Activated CD4-positive, alpha-beta T cell treated with anti-CD3 and anti-CD28 coated beads, Interleukin-2, amount 10 ng/mL, durations not matched to agents 7 days and 5 days (primary cell): ENCODE data around the gene ANXA6. TPM values are rescaled to one million over a fixed set of nuclear protein-coding genes. Genes with fewer than 3 reads are reported as not detected.
A peak's percentile ranks its signal among the peaks of the same experiment; 100 is the strongest.

Experiments
- CTCF ChIA-PET: fragments of 350-600 bp; sonication (Branson Sonifier 250); formaldehyde crosslinking; loops from one replicate; lab custom pipeline; 2021; ENCODE audit warnings: antibody characterized with exemption; lab: Charles Lee
- POLR2A ChIA-PET: fragments of 350-600 bp; sonication (Branson Sonifier 250); formaldehyde crosslinking; loops from one replicate; lab custom pipeline; 2021; ENCODE audit warnings: antibody characterized with exemption; lab: Charles Lee
- DNase-seq: peaks from one replicate; pipeline ENCODE4 v3.0.0-alpha.2; 2020
- H3K27ac Mint-ChIP-seq: one replicate; pipeline ENCODE4 v1.8.0; 2021; ENCODE audit warnings: mild to moderate bottlenecking, moderate library complexity, mixed read lengths
- H3K27me3 Mint-ChIP-seq: one replicate; pipeline ENCODE4 v1.8.0; 2021; ENCODE audit warnings: mixed read lengths
- H3K36me3 Mint-ChIP-seq: one replicate; pipeline ENCODE4 v1.8.0; 2021; ENCODE audit warnings: low read depth, mixed read lengths
- H3K4me1 Mint-ChIP-seq: one replicate; pipeline ENCODE4 v1.8.0; 2021; ENCODE audit warnings: mixed read lengths
- H3K4me3 Mint-ChIP-seq: one replicate; pipeline ENCODE4 v1.8.0; 2021; ENCODE audit warnings: mild to moderate bottlenecking, moderate library complexity, mixed read lengths
- H3K9me3 Mint-ChIP-seq: one replicate; pipeline ENCODE4 v1.8.0; 2021; ENCODE audit warnings: mixed read lengths
- total RNA-seq, 2 experiments: library from RNA; stranded (reverse); gene quantifications; one replicate each; pipeline ENCODE4 v1.2.3, GENCODE V29; 2021

The ANXA6 gene
- total RNA-seq, 2 experiments from 2014 or later: 494 to 508 TPM

DNA sequence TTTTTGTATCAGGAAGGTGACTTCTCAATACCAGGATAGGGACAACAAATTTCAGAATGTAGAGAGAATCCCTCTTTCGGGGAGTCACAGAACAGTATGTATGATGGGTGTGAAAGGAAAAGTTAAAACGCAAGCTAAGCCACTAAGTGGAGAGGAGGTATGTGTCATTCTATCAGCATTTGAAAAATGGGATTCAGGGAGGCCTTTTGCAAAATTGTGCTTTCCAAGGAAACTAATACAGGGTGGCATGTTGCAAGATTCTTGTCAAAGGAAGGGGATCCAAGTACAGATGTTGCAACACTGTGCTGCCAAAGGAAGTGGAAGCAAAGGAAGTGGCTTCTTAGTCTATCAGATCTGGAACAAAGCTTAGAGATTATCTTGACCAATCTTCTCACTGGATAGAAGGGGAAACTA, 64.1 kb downstream of the ANXA6 start:
- CTCF ChIA-PET: interaction anchor here (0.9 to 2.4 kb wide), 8 partner anchors 12 to 246 kb away, joined by 3 to 8 read pairs (median 4); partner anchors contain the start of gene TNIP1
- no peak for DNase-seq
- H3K36me3 Mint-ChIP-seq: peaks cover 22% of the 10 kb centered on the region
- H3K4me3 Mint-ChIP-seq: peak overlapping the region; percentile 16
- H3K27me3 Mint-ChIP-seq: no peaks in the 10 kb centered on the region
- POLR2A ChIA-PET: no interaction called here
- peaks cover 62% of the 10 kb centered on the region for H3K4me1 Mint-ChIP-seq
- peak overlapping the region; percentile 67 for H3K27ac Mint-ChIP-seq
- H3K9me3 Mint-ChIP-seq: no peaks in the 10 kb centered on the region

DNA sequence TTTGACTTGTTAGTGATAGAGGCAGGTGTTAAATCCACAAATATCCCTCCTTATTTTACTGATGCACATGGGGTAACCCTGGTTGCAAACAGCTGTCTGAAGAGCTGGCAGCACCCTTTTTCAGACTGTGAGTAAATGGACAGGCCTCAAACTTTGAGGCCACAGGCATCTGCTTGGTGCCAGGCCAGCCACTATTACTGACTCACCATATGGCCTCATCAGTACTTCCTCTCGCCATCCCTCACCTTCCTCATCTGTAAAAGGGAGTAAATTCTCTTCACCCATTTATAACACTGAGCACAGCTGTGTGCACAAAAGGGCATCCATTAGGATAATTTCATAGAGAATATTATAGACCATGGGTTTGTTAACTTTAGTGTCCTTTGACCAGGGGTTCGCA, 64.8 kb downstream of the ANXA6 start:
- no peaks in the 10 kb centered on the region for H3K9me3 Mint-ChIP-seq
- no peaks in the 10 kb centered on the region for H3K27me3 Mint-ChIP-seq
- ChIA-PET CTCF (interaction anchor here (0.9 to 1.7 kb wide), 7 partner anchors 12 to 246 kb away, joined by 3 to 8 read pairs (median 3); partner anchors contain the start of gene TNIP1), POLR2A (no interaction called here)
- H3K36me3 Mint-ChIP-seq: peaks cover 20% of the 10 kb centered on the region
- H3K4me3 Mint-ChIP-seq: no peak overlapping the region
- DNase-seq: no peak
- no peak overlapping the region for H3K27ac Mint-ChIP-seq
- peaks cover 57% of the 10 kb centered on the region for H3K4me1 Mint-ChIP-seq

DNA sequence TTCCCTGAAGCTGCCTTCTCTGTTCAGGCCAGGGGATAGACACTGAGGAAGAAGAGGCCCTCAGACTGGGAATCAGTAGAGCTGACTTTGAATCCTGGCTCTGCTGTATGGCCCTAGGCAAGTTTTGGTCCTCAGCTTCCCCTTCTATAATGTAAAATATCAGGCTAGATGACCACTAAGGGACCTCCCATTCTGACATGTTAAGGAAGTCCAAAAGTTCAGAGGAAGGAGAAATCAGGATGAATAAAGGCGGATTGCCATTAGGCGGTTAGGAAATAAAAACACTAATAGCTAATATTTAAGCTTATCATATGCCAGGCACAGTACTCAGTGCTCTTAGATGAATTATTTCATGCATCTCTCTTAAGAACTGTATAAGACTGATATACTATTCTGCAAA, 67.9 kb downstream of the ANXA6 start:
- no peaks in the 10 kb centered on the region for H3K9me3 Mint-ChIP-seq
- ChIA-PET CTCF (interaction anchor here (1.0 to 2.3 kb wide), 7 partner anchors 9 to 97 kb away, joined by 3 to 13 read pairs (median 4); partner anchors contain the start of gene TNIP1), POLR2A (no interaction called here)
- H3K27me3 Mint-ChIP-seq: no peaks in the 10 kb centered on the region
- DNase-seq: no peak
- H3K4me3 Mint-ChIP-seq: no peak overlapping the region
- H3K27ac Mint-ChIP-seq: no peak overlapping the region
- H3K4me1 Mint-ChIP-seq: peaks cover 59% of the 10 kb centered on the region
- H3K36me3 Mint-ChIP-seq: peaks cover 2% of the 10 kb centered on the region

DNA sequence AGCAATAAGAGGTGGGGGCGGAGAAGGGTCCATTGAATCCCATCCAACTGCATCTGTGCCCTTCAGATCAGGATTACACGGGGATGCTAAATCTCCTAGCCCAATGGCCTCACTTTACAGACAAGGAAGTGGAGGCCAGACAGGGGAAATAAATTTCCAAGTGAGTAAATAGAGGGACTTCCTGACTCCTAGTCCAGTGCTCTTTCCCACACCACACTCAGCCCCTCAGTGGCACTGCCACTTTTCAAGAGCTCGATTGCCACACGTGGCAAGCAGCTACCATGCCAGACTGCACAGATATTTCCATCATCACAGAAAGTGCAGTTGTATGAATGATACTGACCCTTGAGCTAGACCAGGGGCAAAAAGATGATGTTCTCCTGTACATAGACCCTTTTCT, 68.6 kb downstream of the ANXA6 start:
- DNase-seq: no peak
- Mint-ChIP-seq H3K36me3 (peaks cover 2% of the 10 kb centered on the region), H3K9me3 (no peaks in the 10 kb centered on the region), H3K4me3 (no peak overlapping the region), H3K27me3 (no peaks in the 10 kb centered on the region), H3K4me1 (peaks cover 58% of the 10 kb centered on the region), H3K27ac (no peak overlapping the region)
- ChIA-PET POLR2A (no interaction called here), CTCF (interaction anchor here (1.0 to 2.3 kb wide), 5 partner anchors 8 to 42 kb away, joined by 4 to 13 read pairs (median 4); partner anchors contain the start of gene TNIP1)

DNA sequence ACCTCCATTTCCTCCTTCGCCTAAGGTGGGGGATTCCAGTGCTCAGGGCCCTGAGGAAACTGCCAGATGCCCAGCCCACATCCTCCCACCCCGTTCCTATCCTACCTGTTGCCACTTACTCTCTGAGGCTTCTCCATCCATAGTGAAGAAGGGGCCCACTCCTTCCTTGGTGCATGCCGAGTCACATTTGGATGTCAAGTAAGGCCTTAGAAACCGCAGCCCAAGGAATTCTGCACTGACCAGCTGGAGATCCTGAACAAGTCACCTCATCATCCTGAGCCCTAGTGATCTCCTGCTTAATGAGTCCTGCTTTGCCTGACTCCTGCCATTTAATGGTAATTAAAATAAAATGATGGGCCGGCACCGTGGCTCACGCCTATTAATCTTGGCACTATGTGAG, 70.1 kb downstream of the ANXA6 start:
- Mint-ChIP-seq H3K36me3 (peaks cover 2% of the 10 kb centered on the region), H3K9me3 (no peaks in the 10 kb centered on the region)

DNA sequence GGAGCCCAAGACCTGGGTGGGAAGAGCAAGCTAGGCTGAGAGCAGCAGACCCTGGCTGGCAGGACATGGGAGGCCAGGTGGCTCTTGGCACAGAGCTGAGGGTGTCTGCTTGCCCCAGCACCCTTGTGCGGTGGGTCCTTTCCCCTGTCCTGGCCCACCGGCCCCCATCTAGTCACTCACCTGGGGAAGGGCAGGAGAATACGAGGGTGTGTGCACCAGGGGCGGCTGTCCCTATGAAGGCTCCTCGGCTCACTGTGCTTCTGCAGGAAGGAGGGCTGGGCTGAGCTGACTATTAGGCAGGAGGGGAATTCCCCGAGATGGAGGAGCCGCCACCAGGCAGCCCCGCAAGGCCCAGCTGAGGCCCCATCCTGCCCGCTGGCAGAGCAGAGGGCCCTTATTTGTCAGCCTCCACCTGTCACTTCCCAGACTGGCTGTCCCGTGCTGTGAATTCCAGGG, 70.6 kb downstream of the ANXA6 start:
- peak overlapping the region; percentile 61 for H3K4me3 Mint-ChIP-seq
- peak; percentile 59 for DNase-seq
- CTCF ChIA-PET: interaction anchor here (0.7 to 2.0 kb wide), 10 partner anchors 9 to 148 kb away, joined by 3 to 7 read pairs (median 4); no protein-coding TSS in a partner anchor
- peaks cover 1% of the 10 kb centered on the region for H3K36me3 Mint-ChIP-seq
- H3K9me3 Mint-ChIP-seq: no peaks in the 10 kb centered on the region
- peaks cover 62% of the 10 kb centered on the region for H3K4me1 Mint-ChIP-seq
- H3K27me3 Mint-ChIP-seq: no peaks in the 10 kb centered on the region
- POLR2A ChIA-PET: no interaction called here
- peak overlapping the region; percentile 79 for H3K27ac Mint-ChIP-seq

More for the DNA sequence above, 70.1 kb downstream of the ANXA6 start:
- no peak for DNase-seq
- ChIA-PET CTCF (interaction anchor here (1.1 to 2.0 kb wide), 7 partner anchors 8 to 77 kb away, joined by 3 to 7 read pairs (median 4); no protein-coding TSS in a partner anchor), POLR2A (no interaction called here)
- no peak overlapping the region for H3K4me3 Mint-ChIP-seq
- H3K27ac Mint-ChIP-seq: peak overlapping the region; percentile 20
- H3K4me1 Mint-ChIP-seq: peaks cover 57% of the 10 kb centered on the region
- no peaks in the 10 kb centered on the region for H3K27me3 Mint-ChIP-seq

DNA sequence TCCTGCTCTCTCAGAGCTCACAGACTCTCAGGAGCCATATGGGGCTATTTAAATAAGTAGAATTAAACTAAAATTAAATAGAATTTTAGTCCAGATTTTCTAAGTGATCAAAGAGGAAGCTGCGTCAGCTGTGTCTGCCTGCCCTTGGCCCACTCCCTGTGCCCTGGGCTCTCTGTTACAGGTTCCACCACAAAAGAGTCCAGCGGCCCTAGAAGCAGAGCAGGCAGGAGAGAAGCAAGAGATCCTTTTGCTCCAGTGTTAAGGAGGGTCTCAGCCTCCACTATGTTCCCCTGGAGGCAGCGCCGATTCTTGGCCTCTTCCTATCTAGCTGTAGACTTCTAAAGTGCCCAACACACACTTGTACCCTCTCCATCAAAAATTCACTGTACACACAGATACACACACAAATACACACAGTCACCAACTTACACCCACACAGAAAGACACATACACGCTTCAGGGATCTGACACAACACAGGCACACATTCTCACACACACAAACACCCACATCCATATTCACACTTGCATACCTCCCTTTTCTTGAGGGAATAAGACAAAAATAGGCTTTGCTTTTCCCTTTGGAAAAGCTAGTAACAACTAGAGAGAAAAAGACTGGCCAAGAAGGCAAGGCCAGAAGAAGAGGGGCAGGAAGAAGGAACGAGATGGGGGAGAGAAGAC, 71.2 kb downstream of the ANXA6 start:
- Mint-ChIP-seq H3K4me3 (peak overlapping the region; percentile 61), H3K4me1 (peaks cover 63% of the 10 kb centered on the region), H3K27ac (peak overlapping the region; percentile 79), H3K9me3 (no peaks in the 10 kb centered on the region), H3K36me3 (no peaks in the 10 kb centered on the region), H3K27me3 (no peaks in the 10 kb centered on the region)
- DNase-seq: no peak
- POLR2A ChIA-PET: interaction anchor here (0.6 to 1.0 kb wide), 2 partner anchors 18 to 27 kb away, joined by 3 read pairs; no protein-coding TSS in a partner anchor
- CTCF ChIA-PET: interaction anchor here (0.7 to 2.0 kb wide), 9 partner anchors 10 to 148 kb away, joined by 3 to 7 read pairs (median 4); no protein-coding TSS in a partner anchor

DNA sequence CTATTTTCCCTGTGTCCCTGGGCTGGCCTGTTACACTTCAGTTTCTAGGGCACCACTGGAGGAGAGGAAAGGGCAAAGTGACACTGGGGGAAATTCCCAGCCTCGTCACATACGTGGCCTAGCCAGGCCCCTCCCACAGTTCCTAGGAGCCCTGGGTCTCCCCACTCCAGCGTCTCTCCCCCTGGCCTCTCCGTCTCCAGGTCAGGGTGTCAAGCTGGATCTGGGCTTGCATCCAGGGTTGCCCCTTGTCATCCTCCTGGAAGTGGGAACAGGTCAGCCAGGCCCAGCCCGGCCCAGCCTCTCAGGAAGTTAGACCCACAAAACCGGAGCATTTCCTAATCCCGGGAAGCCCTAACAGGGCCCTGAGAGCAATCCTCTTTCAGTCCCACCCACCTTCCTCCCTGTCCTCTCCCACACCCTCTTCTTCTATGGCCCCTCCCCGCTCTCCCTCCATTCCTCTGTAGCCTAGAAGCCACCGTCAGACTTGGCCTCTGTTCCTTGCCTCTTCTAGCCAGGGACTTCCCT, 72.0 kb downstream of the ANXA6 start:
- DNase-seq: no peak

DNA sequence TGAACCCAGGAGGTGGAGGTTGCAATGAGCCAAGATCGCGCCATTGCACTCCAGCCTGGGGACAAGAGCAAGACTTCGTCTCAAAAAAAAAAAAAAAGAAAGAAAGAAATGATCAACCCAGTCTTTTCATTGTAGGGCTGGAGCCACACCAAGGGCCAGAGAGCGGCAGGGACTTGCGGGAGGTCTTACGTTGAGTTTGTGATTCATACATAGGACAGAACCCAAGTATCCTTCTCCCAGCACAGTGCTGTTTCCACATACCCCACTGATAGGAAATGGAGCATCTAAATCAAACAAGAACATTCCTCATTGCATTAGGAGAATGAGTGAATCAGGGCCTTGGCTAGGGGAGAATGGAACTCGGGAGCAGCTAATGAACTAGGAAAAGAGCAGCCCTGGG, 73.2 kb downstream of the ANXA6 start:
- CTCF ChIA-PET: interaction anchor here (1.0 to 1.4 kb wide), 5 partner anchors 12 to 47 kb away, joined by 3 to 4 read pairs (median 3); no protein-coding TSS in a partner anchor

More for the DNA sequence above, 72.0 kb downstream of the ANXA6 start:
- H3K36me3 Mint-ChIP-seq: no peaks in the 10 kb centered on the region
- peak overlapping the region; percentile 79 for H3K27ac Mint-ChIP-seq
- peaks cover 63% of the 10 kb centered on the region for H3K4me1 Mint-ChIP-seq
- no peaks in the 10 kb centered on the region for H3K9me3 Mint-ChIP-seq
- H3K4me3 Mint-ChIP-seq: peak overlapping the region; percentile 61
- H3K27me3 Mint-ChIP-seq: no peaks in the 10 kb centered on the region
- ChIA-PET POLR2A (interaction anchor here (0.6 to 1.0 kb wide), 2 partner anchors 17 to 26 kb away, joined by 3 read pairs; no protein-coding TSS in a partner anchor), CTCF (interaction anchor here (1.0 to 2.0 kb wide), 4 partner anchors 10 to 44 kb away, joined by 3 to 6 read pairs (median 3); no protein-coding TSS in a partner anchor)

DNA sequence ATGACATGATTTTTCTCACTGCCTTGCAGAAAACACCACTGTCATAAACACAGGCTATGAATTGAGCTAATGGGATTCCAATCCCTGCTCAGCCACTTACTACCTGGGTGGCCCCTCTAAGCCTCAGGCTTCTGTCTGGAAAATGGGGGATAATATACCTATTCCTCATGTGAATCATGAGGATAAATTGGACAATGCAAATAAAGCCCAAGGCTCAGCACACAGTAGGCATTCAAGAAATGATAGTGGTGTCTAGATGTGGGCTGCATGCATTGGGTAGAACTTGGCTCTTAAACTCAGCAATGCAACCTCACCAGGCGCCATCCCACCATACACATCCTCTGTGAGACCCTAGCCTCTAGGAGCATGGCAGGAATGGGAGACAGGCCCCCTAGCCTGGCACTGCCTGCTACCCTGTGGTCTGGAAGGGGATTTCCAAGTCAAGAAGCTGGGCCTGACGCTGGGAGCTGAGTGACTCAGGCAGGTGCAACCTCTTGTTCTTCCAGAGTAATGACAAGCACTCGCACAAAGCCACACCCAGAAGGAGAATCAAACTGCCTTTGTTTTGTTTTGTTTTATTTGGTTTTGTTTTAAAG, 74.4 kb downstream of the ANXA6 start:
- DNase-seq: peak; percentile 63
- H3K4me1 Mint-ChIP-seq: peaks cover 77% of the 10 kb centered on the region
- peak overlapping the region; percentile 23 for H3K4me3 Mint-ChIP-seq
- H3K27ac Mint-ChIP-seq: peak overlapping the region; percentile 88
- POLR2A ChIA-PET: interaction anchor here (1.4 kb wide), 1 partner anchor 15 kb away, joined by 4 read pairs; no protein-coding TSS in a partner anchor
- H3K27me3 Mint-ChIP-seq: no peaks in the 10 kb centered on the region
- CTCF ChIA-PET: interaction anchor here (0.5 to 2.6 kb wide), 9 partner anchors 8 to 118 kb away, joined by 3 to 10 read pairs (median 4); no protein-coding TSS in a partner anchor
- no peaks in the 10 kb centered on the region for H3K9me3 Mint-ChIP-seq
- H3K36me3 Mint-ChIP-seq: peaks cover 13% of the 10 kb centered on the region

More for the DNA sequence above, 73.2 kb downstream of the ANXA6 start:
- no peak overlapping the region for H3K4me3 Mint-ChIP-seq
- DNase-seq: no peak
- H3K27me3 Mint-ChIP-seq: no peaks in the 10 kb centered on the region
- no peaks in the 10 kb centered on the region for H3K9me3 Mint-ChIP-seq
- POLR2A ChIA-PET: no interaction called here
- H3K36me3 Mint-ChIP-seq: peaks cover 2% of the 10 kb centered on the region
- peaks cover 70% of the 10 kb centered on the region for H3K4me1 Mint-ChIP-seq
- H3K27ac Mint-ChIP-seq: peak overlapping the region; percentile 44

DNA sequence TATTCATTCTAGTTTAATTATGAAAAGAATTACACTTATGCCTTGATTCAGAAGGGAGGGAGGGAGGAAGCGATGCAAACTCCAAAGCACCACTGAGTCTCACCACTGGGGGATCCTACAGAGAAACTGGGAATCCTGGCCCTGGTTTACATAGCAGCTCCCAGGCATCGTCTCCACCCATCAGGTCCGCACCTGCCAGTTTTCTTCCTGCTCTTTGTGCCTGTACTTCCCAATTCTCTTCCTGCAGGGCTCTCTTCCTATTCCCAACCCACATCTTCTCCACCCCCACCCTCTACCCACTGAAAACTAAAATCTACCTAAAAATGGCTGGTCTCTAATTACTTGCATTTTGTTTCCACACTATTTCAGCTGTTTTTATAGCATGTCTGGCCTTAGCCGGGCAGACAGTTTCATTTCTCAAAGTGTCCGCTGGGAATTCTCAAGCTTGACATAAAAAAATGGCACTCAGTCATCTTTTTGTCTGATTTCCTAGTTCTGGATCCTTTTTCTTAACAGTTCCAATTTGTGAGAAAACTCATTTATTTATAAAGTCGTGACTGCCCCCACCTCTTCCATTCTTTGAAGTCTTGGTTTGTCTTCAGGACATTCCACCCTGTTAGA, 75.2 kb downstream of the ANXA6 start:
- peak overlapping the region; percentile 88 for H3K27ac Mint-ChIP-seq
- POLR2A ChIA-PET: interaction anchor here (1.4 kb wide), 1 partner anchor 15 kb away, joined by 4 read pairs; no protein-coding TSS in a partner anchor
- no peak for DNase-seq
- CTCF ChIA-PET: interaction anchor here (0.5 to 2.6 kb wide), 8 partner anchors 8 to 119 kb away, joined by 3 to 13 read pairs (median 4); no protein-coding TSS in a partner anchor
- peaks cover 81% of the 10 kb centered on the region for H3K4me1 Mint-ChIP-seq
- no peaks in the 10 kb centered on the region for H3K9me3 Mint-ChIP-seq
- H3K36me3 Mint-ChIP-seq: peaks cover 21% of the 10 kb centered on the region
- H3K27me3 Mint-ChIP-seq: no peaks in the 10 kb centered on the region
- H3K4me3 Mint-ChIP-seq: peak overlapping the region; percentile 83
